GM12865 (cell line): ENCODE results near the gene LARGE1.

Experiments used
- DNase-seq: peaks from one replicate; pipeline ENCODE4 v3.0.0; 2010; ENCODE audit warnings: low read depth
- H3K4me3 ChIP-seq: 2 replicates; pipeline ENCODE4 v1.5.1; 2011; ENCODE audit warnings: mild to moderate bottlenecking, low read depth, low read length, control low read depth
- TF ChIP-seq, protein P1 (sequence below): IDR thresholded peaks from 2 replicates; pipeline ENCODE4 v1.5.1; 2011; ENCODE audit warnings: low read length, control low read depth, low read depth, inconsistent platforms; ENCODE audit not compliant: insufficient read depth; ENCODE audit errors: missing control alignments

Gene LARGE1

GRCh38 chr22:33811686-33812085, 108.6 kb downstream of the LARGE1 start:
- TF ChIP-seq, protein P1, sequence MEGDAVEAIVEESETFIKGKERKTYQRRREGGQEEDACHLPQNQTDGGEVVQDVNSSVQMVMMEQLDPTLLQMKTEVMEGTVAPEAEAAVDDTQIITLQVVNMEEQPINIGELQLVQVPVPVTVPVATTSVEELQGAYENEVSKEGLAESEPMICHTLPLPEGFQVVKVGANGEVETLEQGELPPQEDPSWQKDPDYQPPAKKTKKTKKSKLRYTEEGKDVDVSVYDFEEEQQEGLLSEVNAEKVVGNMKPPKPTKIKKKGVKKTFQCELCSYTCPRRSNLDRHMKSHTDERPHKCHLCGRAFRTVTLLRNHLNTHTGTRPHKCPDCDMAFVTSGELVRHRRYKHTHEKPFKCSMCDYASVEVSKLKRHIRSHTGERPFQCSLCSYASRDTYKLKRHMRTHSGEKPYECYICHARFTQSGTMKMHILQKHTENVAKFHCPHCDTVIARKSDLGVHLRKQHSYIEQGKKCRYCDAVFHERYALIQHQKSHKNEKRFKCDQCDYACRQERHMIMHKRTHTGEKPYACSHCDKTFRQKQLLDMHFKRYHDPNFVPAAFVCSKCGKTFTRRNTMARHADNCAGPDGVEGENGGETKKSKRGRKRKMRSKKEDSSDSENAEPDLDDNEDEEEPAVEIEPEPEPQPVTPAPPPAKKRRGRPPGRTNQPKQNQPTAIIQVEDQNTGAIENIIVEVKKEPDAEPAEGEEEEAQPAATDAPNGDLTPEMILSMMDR: no peak
- DNase-seq: no peak
- no peak overlapping the region for H3K4me3 ChIP-seq

- TF ChIP-seq, protein P1: no peak
- no peak overlapping the region for H3K4me3 ChIP-seq
- DNase-seq: no peak
Observed at GRCh38 chr22:33811208-33811607, 109.1 kb downstream of the LARGE1 start.

- no peak for DNase-seq
- H3K4me3 ChIP-seq: no peak overlapping the region
- TF ChIP-seq, protein P1: no peak
Observed at GRCh38 chr22:33807470-33807869, 112.8 kb downstream of the LARGE1 start.

DNA sequence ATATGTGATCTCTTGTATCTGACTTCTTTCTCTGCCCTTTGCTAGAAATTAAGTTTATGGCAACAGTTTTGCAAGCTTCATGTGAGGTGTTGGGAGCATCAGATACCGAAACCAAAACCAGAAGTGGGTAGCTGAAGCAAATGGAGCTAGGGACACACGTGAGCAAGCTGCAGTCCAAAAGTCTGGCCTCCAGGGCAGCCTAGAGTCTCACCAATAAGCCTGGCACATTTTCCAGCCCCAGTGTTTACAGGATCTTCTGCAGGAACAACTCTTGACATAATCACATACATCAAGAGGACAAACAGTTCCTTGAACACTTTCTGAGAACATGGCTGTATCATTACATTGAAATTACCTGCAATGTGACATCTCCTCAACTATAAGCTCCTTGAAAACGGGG, 114.1 kb downstream of the LARGE1 start:
- H3K4me3 ChIP-seq: no peak overlapping the region; the same call in 1 of the 2 replicates
- TF ChIP-seq, protein P1: no peak
- DNase-seq: peak; percentile 83

- no peak for DNase-seq
- TF ChIP-seq, protein P1: no peak
Observed at GRCh38 chr22:33803371-33804282, 116.6 kb downstream of the LARGE1 start.

DNA sequence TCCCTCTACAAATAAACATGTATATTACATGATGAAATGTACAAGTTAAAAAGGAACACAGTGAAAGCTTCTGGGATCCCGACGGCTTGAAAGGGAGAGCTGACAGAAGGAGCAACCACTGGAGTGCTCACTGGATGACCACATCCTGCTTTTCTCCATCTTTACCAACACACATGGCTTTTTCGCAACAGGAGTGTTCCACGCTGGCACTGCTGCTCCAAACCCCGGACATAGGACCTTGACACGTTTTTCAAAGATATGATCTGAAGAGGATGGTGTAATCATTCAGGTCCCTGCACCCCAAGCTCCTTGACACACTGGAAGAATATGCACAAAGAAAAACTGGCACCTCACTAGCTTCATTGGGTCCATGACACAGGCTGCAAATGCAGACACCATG, 121.9 kb downstream of the LARGE1 start:
- TF ChIP-seq, protein P1: no peak
- no peak overlapping the region for H3K4me3 ChIP-seq
- no peak for DNase-seq

More at GRCh38 chr22:33803371-33804282, 116.6 kb downstream of the LARGE1 start:
- H3K4me3 ChIP-seq: no peak overlapping the region
